Neural progenitor cell (in vitro differentiated cells): Measurements from ENCODE around the gene SENP1.

Experiments used
- CTCF ChIP-seq: fragments of 200-600 bp; sonication (generic); IDR thresholded peaks from 2 replicates; pipeline ENCODE4 v1.5.1; 2017; ENCODE audit warnings: antibody characterized with exemption, mild to moderate bottlenecking
- EZH2 ChIP-seq: fragments of 200-600 bp; sonication (generic); IDR thresholded peaks from 2 replicates; pipeline ENCODE4 v1.6.1; 2017; ENCODE audit warnings: antibody characterized with exemption, mild to moderate bottlenecking, moderate library complexity
- EZH2phosphoT487 ChIP-seq: fragments of 200-600 bp; sonication (generic); IDR thresholded peaks from 2 replicates; pipeline ENCODE4 v1.6.1; 2017; ENCODE audit warnings: antibody characterized with exemption

- no peak for TF ChIP-seq CTCF
- TF ChIP-seq EZH2, result no peak
- no peak for TF ChIP-seq EZH2phosphoT487
These were observed 84.2 kb downstream of the SENP1 start for GRCh38 chr12:48021485-48022179.
